Bronchial epithelial cell (primary cell): ENCODE results near the gene ARHGEF19. TPM values are rescaled to one million over a fixed set of nuclear protein-coding genes. Genes with fewer than 3 reads are reported as not detected.

ENCODE experiments used
- DNase-seq: peaks from one replicate; pipeline ENCODE4 v3.0.0-alpha.2; 2010; ENCODE audit warnings: low read depth
- FAIRE-seq: peaks from 2 replicates; lab custom pipeline; 2011; peaks lifted over from hg19 to GRCh38; lab: Jason Lieb, UNC
- H3K27me3 ChIP-seq: 2 replicates; pipeline ENCODE4 v1.5.1; 2011; ENCODE audit warnings: low read length; ENCODE audit not compliant: control insufficient read depth, insufficient read depth
- H3K36me3 ChIP-seq: 2 replicates; pipeline ENCODE4 v1.5.1; 2011; ENCODE audit warnings: low read length; ENCODE audit not compliant: control insufficient read depth, insufficient read depth
- H3K4me3 ChIP-seq: 2 replicates; pipeline ENCODE4 v1.5.1; 2011; ENCODE audit warnings: mild to moderate bottlenecking, low read depth, low read length, control low read depth
- CTCF ChIP-seq: IDR thresholded peaks from 2 replicates; pipeline ENCODE4 v1.5.1; 2011; ENCODE audit warnings: mild to moderate bottlenecking, moderate library complexity, low read length, control low read depth, inconsistent platforms; ENCODE audit not compliant: insufficient read depth, severe bottlenecking
- total RNA-seq: library from RNA; depleted of rRNA; stranded (reverse); fragments of >200 nt; gene quantifications from 2 replicates; pipeline ENCODE4 v1.2.1, GENCODE V29; 2014

ARHGEF19 gene
- total RNA-seq, 1 donor from 2014 or later, result 3.2 TPM

GRCh38 chr1:16235944-16236510 is 23.6 kb upstream of the ARHGEF19 start:
- peak; percentile 61 for DNase-seq
- FAIRE-seq, result peak; percentile 98
- Histone ChIP-seq H3K4me3 (peak overlapping the region; percentile 67), H3K27me3 (no peaks in the 10 kb centered on the region), H3K36me3 (peaks cover 2% of the 10 kb centered on the region)
- peak; percentile 46 for TF ChIP-seq CTCF

GRCh38 chr1:16235347-16235746 is 22.9 kb upstream of the ARHGEF19 start:
- no peak for FAIRE-seq
- DNase-seq, result peak; percentile 27
- no peaks in the 10 kb centered on the region for H3K27me3 ChIP-seq
- no peak overlapping the region for H3K4me3 ChIP-seq
- H3K36me3 ChIP-seq, result peaks cover 2% of the 10 kb centered on the region
- TF ChIP-seq CTCF, result no peak

- no peak overlapping the region for H3K4me3 ChIP-seq
- DNase-seq (no peak), FAIRE-seq (no peak)
- no peak for TF ChIP-seq CTCF
- H3K27me3 ChIP-seq, result no peaks in the 10 kb centered on the region
- H3K36me3 ChIP-seq, result peaks cover 2% of the 10 kb centered on the region
These were observed 21.0 kb upstream of the ARHGEF19 start for GRCh38 chr1:16233431-16233830.

GRCh38 chr1:16232316-16232710 is 19.9 kb upstream of the ARHGEF19 start:
- no peak for TF ChIP-seq CTCF
- Histone ChIP-seq H3K36me3 (peaks cover 2% of the 10 kb centered on the region), H3K27me3 (peaks cover 9% of the 10 kb centered on the region), H3K4me3 (no peak overlapping the region)
- FAIRE-seq, result no peak
- DNase-seq, result no peak

- no peak overlapping the region for H3K4me3 ChIP-seq
- no peak for TF ChIP-seq CTCF
- DNase-seq (no peak), FAIRE-seq (no peak)
- H3K36me3 ChIP-seq, result peaks cover 2% of the 10 kb centered on the region
- H3K27me3 ChIP-seq, result peaks cover 12% of the 10 kb centered on the region
These were observed 19.2 kb upstream of the ARHGEF19 start for GRCh38 chr1:16231331-16232315.
